Ascending aorta (tissue), 2 donors: ENCODE data around the gene WWP2. TPM values are rescaled to one million over a fixed set of nuclear protein-coding genes. Genes with fewer than 3 reads are reported as not detected.
"Not testable (repeated sequence)": the region's sequence is repeated elsewhere in the genome, so short reads cannot be mapped to it uniquely, and the experiment has no call there.

Experiments
- DNase-seq, 2 donors: peaks; one replicate each; pipeline ENCODE4 v3.0.0-alpha.2; 2019; ENCODE audit warnings: low spot score in 2 of 2
- H3K27ac ChIP-seq, 2 donors: fragments of 200-600 bp; sonication (generic); one replicate each; pipeline ENCODE4 v1.5.1; 2016 to 2017; ENCODE audit warnings: mild to moderate bottlenecking in 1 of 2
- H3K27me3 ChIP-seq: fragments of 200-600 bp; sonication (generic); one replicate; pipeline ENCODE4 v1.5.1; 2017
- H3K36me3 ChIP-seq, 2 donors: fragments of 200-600 bp; sonication (generic); one replicate each; pipeline ENCODE4 v1.5.1; 2016
- H3K4me1 ChIP-seq, 2 donors: fragments of 200-600 bp; sonication (generic); one replicate each; pipeline ENCODE4 v1.5.1; 2016 to 2017; ENCODE audit warnings: mild to moderate bottlenecking in 1 of 2
- H3K4me3 ChIP-seq, 2 donors: fragments of 200-600 bp; sonication (generic); one replicate each; pipeline ENCODE4 v1.5.1; 2016 to 2017; ENCODE audit warnings: mild to moderate bottlenecking in 1 of 2
- H3K9me3 ChIP-seq, 2 donors: fragments of 200-600 bp; sonication (generic); one replicate each; pipeline ENCODE4 v1.5.1; 2016
- intact Hi-C: fragments of 100-400 bp; cut with DNase I; formaldehyde crosslinking; loops from one replicate; pipeline ENCODE4 v1.15.1; 2023
- total RNA-seq: library from RNA; depleted of rRNA; stranded (reverse); fragments of >200 nt; gene quantifications from one replicate; pipeline ENCODE4 v1.1.0, GENCODE V29; 2016
- TF ChIP-seq, protein P1 (sequence below), 3 experiments: fragments of 200-600 bp in 2 of 3; fragments of 450-650 bp in 1 of 3; sonication (generic) in 2 of 3; IDR thresholded peaks; one replicate each; pipeline ENCODE4 v1.5.1; 2016 to 2019; ENCODE audit warnings: antibody characterized with exemption in 3 of 3, mild to moderate bottlenecking in 1 of 3, moderate library complexity in 1 of 3

WWP2 gene
- total RNA-seq, 1 donor from 2014 or later: 71.2 TPM

DNA sequence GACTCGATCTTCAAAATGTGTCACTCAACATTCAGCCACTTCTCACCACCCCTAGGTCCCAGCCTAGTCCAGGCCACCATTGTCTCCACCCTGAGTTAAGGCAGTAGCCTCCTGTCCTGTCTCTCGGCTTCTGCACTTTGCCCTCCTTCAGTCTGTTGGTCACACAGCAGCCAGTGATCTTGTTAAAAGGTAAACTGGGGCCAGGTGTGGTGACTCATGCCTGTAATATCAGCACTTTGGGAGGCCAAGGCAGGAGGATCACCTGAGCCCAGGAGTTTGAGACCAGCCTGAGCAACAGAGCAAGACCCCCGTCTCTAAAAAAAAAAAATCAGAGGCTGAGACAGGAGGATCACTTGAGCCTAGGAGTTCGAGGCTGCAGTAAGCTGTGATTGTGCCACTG is 25.8 kb downstream of the WWP2 start:
- Histone ChIP-seq H3K4me3 (no peak overlapping the region), H3K4me1 (no peaks in the 10 kb centered on the region), H3K27me3 (no peaks in the 10 kb centered on the region), H3K27ac (no peak overlapping the region), H3K36me3 (peaks cover 14 to 37% of the 10 kb centered on the region in 2 donors), H3K9me3 (no peaks in the 10 kb centered on the region)
- TF ChIP-seq, protein P1, sequence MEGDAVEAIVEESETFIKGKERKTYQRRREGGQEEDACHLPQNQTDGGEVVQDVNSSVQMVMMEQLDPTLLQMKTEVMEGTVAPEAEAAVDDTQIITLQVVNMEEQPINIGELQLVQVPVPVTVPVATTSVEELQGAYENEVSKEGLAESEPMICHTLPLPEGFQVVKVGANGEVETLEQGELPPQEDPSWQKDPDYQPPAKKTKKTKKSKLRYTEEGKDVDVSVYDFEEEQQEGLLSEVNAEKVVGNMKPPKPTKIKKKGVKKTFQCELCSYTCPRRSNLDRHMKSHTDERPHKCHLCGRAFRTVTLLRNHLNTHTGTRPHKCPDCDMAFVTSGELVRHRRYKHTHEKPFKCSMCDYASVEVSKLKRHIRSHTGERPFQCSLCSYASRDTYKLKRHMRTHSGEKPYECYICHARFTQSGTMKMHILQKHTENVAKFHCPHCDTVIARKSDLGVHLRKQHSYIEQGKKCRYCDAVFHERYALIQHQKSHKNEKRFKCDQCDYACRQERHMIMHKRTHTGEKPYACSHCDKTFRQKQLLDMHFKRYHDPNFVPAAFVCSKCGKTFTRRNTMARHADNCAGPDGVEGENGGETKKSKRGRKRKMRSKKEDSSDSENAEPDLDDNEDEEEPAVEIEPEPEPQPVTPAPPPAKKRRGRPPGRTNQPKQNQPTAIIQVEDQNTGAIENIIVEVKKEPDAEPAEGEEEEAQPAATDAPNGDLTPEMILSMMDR (IDR thresholded peaks at IDR 0.05): no peak
- intact Hi-C loops: no loop called here
- DNase-seq: no peak

DNA sequence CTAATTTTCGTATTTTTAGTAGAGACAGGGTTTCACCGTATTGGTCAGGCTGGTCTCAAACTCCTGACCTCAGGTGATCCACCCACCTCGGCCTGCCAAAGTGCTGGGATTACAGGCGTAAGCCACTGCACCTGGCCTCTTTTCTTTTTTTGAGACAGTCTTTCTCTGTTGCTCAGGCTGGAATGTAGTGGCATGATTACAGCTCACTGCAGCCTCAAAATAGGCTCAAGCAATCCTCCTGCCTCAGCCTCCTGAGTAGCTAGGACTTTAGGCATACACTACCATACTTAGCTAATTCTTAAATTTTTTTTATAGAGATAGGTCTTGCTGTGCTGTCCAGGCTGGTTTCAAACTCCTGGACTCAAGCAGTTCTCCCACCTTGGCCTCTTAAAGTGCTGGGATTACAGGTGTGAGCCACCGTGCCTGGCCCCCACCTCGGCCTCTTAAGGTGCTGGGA is 29.3 kb downstream of the WWP2 start:
- H3K4me1 ChIP-seq, DNase-seq, H3K27me3 ChIP-seq, H3K4me3 ChIP-seq, H3K27ac ChIP-seq, H3K9me3 ChIP-seq: not testable (repeated sequence)
- intact Hi-C loops: loop anchor here (10.0 kb wide), 1 partner anchor 53 kb away; no protein-coding TSS in a partner anchor
- peaks cover 14 to 33% of the 10 kb centered on the region in 2 donors for H3K36me3 ChIP-seq

DNA sequence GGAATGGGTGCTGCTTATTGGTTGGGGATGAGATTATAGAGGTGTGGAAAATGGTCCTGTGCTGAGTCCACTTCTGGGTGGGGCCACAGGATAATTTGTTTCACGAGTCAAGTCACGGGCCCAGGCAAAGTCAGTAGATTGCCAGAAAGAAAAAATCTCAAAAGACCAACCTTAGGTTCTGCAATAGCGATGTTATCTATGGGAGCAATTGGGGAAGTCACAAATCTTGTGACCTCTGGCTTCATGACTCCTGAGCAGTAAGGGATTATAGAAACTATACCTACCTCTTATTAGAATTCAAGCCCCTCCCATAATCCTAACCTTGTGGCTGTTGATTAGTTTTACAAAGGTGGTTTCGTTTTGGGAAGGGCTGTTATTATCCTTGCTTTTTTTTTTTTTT is 31.4 kb downstream of the WWP2 start:
- H3K36me3 ChIP-seq: peaks cover 0 to 12% of the 10 kb centered on the region in 2 donors
- no peaks in the 10 kb centered on the region for H3K9me3 ChIP-seq

DNA sequence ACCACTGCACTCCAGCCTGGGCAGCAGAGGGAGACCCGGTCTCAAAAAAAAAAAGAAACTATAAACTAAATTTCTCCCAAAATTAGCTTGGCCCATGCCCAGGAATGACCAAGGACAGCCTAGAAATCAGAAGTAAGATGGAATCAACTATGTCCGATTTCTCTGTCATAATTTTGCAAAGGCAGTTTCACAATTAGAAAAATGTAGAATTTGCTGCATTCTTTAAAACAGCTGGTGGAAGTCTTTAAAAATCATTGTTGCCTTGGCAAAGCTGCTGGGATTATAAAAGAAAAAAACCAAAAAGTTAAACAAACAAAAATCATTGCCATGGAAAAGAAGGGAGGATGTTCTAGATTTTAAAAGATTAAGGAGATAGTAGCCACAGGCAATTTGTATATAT is 32.4 kb downstream of the WWP2 start:
- H3K27me3 ChIP-seq: no peaks in the 10 kb centered on the region
- no peaks in the 10 kb centered on the region for H3K9me3 ChIP-seq
- H3K4me3 ChIP-seq: no peak overlapping the region
- DNase-seq: no peak
- peaks cover 0 to 9% of the 10 kb centered on the region in 2 donors for H3K36me3 ChIP-seq
- intact Hi-C loops: loop anchor here (10.0 kb wide), 1 partner anchor 50 kb away; no protein-coding TSS in a partner anchor
- TF ChIP-seq, protein P1 (IDR thresholded peaks at IDR 0.05): no peak
- peaks cover 0 to 5% of the 10 kb centered on the region in 2 donors for H3K4me1 ChIP-seq
- no peak overlapping the region for H3K27ac ChIP-seq

More for the DNA sequence above, 31.4 kb downstream of the WWP2 start:
- Histone ChIP-seq H3K27ac (no peak overlapping the region), H3K4me1 (peaks cover 0 to 5% of the 10 kb centered on the region in 2 donors), H3K27me3 (no peaks in the 10 kb centered on the region), H3K4me3 (no peak overlapping the region)
- TF ChIP-seq, protein P1 (IDR thresholded peaks at IDR 0.05): no peak
- intact Hi-C loops: loop anchor here (10.0 kb wide), 1 partner anchor 51 kb away; no protein-coding TSS in a partner anchor
- DNase-seq: no peak

DNA sequence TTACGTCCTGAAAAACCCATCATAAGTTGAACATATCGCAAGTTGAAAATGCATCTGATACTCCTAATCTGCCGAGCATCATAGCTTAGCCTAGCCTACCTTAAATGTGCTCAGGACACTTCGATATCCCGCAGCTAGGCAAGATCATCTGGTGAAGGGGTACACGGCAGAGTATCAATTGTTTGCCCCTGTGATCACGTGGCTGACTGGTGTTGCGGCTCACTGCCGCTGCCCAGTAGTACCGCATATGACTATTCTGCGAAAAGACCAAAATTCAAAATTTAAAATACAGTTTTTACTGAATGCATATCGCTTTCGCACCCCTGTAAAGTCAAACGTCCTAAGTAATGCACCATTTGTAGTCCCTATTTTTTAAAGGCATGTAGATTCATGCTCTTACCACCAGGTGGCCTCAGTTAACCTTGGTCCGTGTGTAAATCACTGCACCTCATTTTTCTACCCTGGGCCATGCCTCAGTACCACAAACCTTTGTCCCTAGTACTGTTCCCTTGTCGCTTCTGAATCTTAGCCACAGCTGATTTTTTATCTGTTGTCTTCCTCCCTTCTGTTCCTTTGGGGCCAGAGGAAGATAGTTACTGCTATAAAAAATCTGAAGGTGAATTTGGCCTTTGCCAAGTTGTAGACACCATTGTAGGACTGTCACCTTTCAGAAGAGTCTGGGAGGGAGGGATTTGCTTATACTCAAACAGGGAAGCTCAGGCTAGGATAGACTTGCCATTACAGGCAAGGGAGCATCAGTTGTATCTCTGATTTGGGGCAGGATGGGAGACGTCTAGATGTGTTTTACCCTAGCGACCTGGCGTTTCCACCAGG is 34.4 kb downstream of the WWP2 start:
- H3K4me3 ChIP-seq: peak overlapping the region in 1 of 2 donors; percentile 46
- peak overlapping the region in 1 of 2 donors; percentile 17 for H3K27ac ChIP-seq
- intact Hi-C loops: loop anchor here (1.0 to 10.0 kb wide), 3 partner anchors 48 to 133 kb away; no protein-coding TSS in a partner anchor

More for the DNA sequence above, 34.4 kb downstream of the WWP2 start:
- Histone ChIP-seq H3K36me3 (peaks cover 0 to 17% of the 10 kb centered on the region in 2 donors), H3K4me1 (peaks cover 0 to 5% of the 10 kb centered on the region in 2 donors), H3K9me3 (no peaks in the 10 kb centered on the region), H3K27me3 (no peaks in the 10 kb centered on the region)
- TF ChIP-seq, protein P1 (IDR thresholded peaks at IDR 0.05): peak; percentile 82 to 89 (median 89)
- no peak for DNase-seq
